DOHH2 (cell line): ENCODE data around the gene UBASH3A.

Experiments used
- CTCF ChIP-seq: fragments of 200-600 bp; sonication (generic); IDR thresholded peaks from one replicate; pipeline ENCODE4 v1.5.1; 2014; ENCODE audit warnings: antibody characterized with exemption, mild to moderate bottlenecking, low read depth, low read length; ENCODE audit not compliant: poor library complexity, severe bottlenecking
- EZH2phosphoT487 ChIP-seq: fragments of 200-600 bp; sonication (generic); IDR thresholded peaks from 2 replicates; pipeline ENCODE4 v1.6.1; 2017; ENCODE audit warnings: borderline replicate concordance, mild to moderate bottlenecking, antibody characterized with exemption, low read length, moderate library complexity, mixed read lengths

GRCh38 chr21:42405064-42406013 lies 1.6 kb downstream of the UBASH3A start:
- TF ChIP-seq CTCF (no peak), EZH2phosphoT487 (no peak)
